Measurements from ENCODE around the gene U2SURP.

Gene U2SURP
- total RNA-seq: 204 to 431 (median 312) reads per million in 9 experiments

GRCh38 chr3:143001369-143002082 is at the start of gene U2SURP:
Gene U2SURP, plus strand, starts transcription at chr3:143001570. Its CDS starts 59 bp downstream, at chr3:143001629.
- Mint-ChIP-seq H3K9me3 (no peaks in the 10 kb centered on the region), H3K27me3 (peaks cover 3 to 5% of the 10 kb centered on the region in 2 donors), H3K4me1 (ENCODE audit: low read depth in 2 of 2) (peaks cover 30 to 44% of the 10 kb centered on the region in 2 donors), H3K36me3 (ENCODE audit: insufficient read depth) (peaks cover 21% of the 10 kb centered on the region), H3K4me3 (peak within 1 kb of the TSS; percentile 91 to 97), H3K27ac (peak within 1 kb of the TSS; percentile 98 to 99)
- ATAC-seq (replicated peaks) (peak; percentile 94), DNase-seq (peak; percentile 87 to 90 (median 87))

GRCh38 chr3:142951794-142952193 is 49.6 kb upstream of the U2SURP start:
- Mint-ChIP-seq H3K9me3 (no peaks in the 10 kb centered on the region), H3K4me1 (ENCODE audit: low read depth in 2 of 2) (peaks cover 0 to 3% of the 10 kb centered on the region in 2 donors), H3K36me3 (ENCODE audit: insufficient read depth) (no peaks in the 10 kb centered on the region), H3K27me3 (peaks cover 52 to 71% of the 10 kb centered on the region in 2 donors), H3K4me3 (no peak overlapping the region), H3K27ac (no peak overlapping the region)
- ATAC-seq (replicated peaks) (no peak), DNase-seq (no peak)

GRCh38 chr3:142952272-142953193 is 48.8 kb upstream of the U2SURP start:
- no peaks in the 10 kb centered on the region for H3K36me3 Mint-ChIP-seq (ENCODE audit: insufficient read depth)
- no peak overlapping the region for H3K27ac Mint-ChIP-seq
- H3K9me3 Mint-ChIP-seq: no peaks in the 10 kb centered on the region
- no peaks in the 10 kb centered on the region for H3K4me1 Mint-ChIP-seq (ENCODE audit: low read depth in 2 of 2)
- H3K4me3 Mint-ChIP-seq: no peak overlapping the region
- DNase-seq: no peak
- peaks cover 54 to 71% of the 10 kb centered on the region in 2 donors for H3K27me3 Mint-ChIP-seq
- ATAC-seq (replicated peaks): no peak

GRCh38 chr3:142953443-142953842 is 47.9 kb upstream of the U2SURP start:
- H3K4me3 Mint-ChIP-seq: no peak overlapping the region
- no peaks in the 10 kb centered on the region for H3K36me3 Mint-ChIP-seq (ENCODE audit: insufficient read depth)
- ATAC-seq (replicated peaks): no peak
- DNase-seq: no peak
- H3K27me3 Mint-ChIP-seq: peaks cover 54 to 73% of the 10 kb centered on the region in 2 donors
- no peaks in the 10 kb centered on the region for H3K4me1 Mint-ChIP-seq (ENCODE audit: low read depth in 2 of 2)
- no peaks in the 10 kb centered on the region for H3K9me3 Mint-ChIP-seq
- no peak overlapping the region for H3K27ac Mint-ChIP-seq

GRCh38 chr3:142958707-142959106 is 42.7 kb upstream of the U2SURP start:
- Mint-ChIP-seq H3K4me1 (ENCODE audit: low read depth in 2 of 2) (peaks cover 6 to 9% of the 10 kb centered on the region in 2 donors), H3K27ac (no peak overlapping the region), H3K27me3 (peaks cover 62 to 85% of the 10 kb centered on the region in 2 donors), H3K9me3 (no peaks in the 10 kb centered on the region), H3K4me3 (no peak overlapping the region), H3K36me3 (ENCODE audit: insufficient read depth) (no peaks in the 10 kb centered on the region)
- DNase-seq (no peak), ATAC-seq (replicated peaks) (no peak)

GRCh38 chr3:142960322-142960850 is 41.0 kb upstream of the U2SURP start:
- peaks cover 63 to 91% of the 10 kb centered on the region in 2 donors for H3K27me3 Mint-ChIP-seq
- H3K27ac Mint-ChIP-seq: no peak overlapping the region
- DNase-seq (no peak), ATAC-seq (replicated peaks) (no peak)
- no peak overlapping the region for H3K4me3 Mint-ChIP-seq
- peaks cover 6 to 13% of the 10 kb centered on the region in 2 donors for H3K4me1 Mint-ChIP-seq (ENCODE audit: low read depth in 2 of 2)
- no peaks in the 10 kb centered on the region for H3K9me3 Mint-ChIP-seq
- no peaks in the 10 kb centered on the region for H3K36me3 Mint-ChIP-seq (ENCODE audit: insufficient read depth)

- peak overlapping the region; percentile 81 to 86 for H3K4me3 Mint-ChIP-seq
- peaks cover 6 to 13% of the 10 kb centered on the region in 2 donors for H3K4me1 Mint-ChIP-seq (ENCODE audit: low read depth in 2 of 2)
- no peaks in the 10 kb centered on the region for H3K9me3 Mint-ChIP-seq
- no peak for ATAC-seq (replicated peaks)
- H3K27ac Mint-ChIP-seq: no peak overlapping the region
- H3K36me3 Mint-ChIP-seq (ENCODE audit: insufficient read depth): no peaks in the 10 kb centered on the region
- DNase-seq: no peak
- H3K27me3 Mint-ChIP-seq: peaks cover 70 to 86% of the 10 kb centered on the region in 2 donors
Measured at GRCh38 chr3:142961539-142961938, 39.8 kb upstream of the U2SURP start.

- H3K9me3 Mint-ChIP-seq: no peaks in the 10 kb centered on the region
- ATAC-seq (replicated peaks) (no peak), DNase-seq (no peak)
- H3K4me3 Mint-ChIP-seq: peak overlapping the region; percentile 81 to 86
- no peak overlapping the region for H3K27ac Mint-ChIP-seq
- peaks cover 72 to 80% of the 10 kb centered on the region in 2 donors for H3K27me3 Mint-ChIP-seq
- H3K4me1 Mint-ChIP-seq (ENCODE audit: low read depth in 2 of 2): peaks cover 6 to 13% of the 10 kb centered on the region in 2 donors
- H3K36me3 Mint-ChIP-seq (ENCODE audit: insufficient read depth): no peaks in the 10 kb centered on the region
Measured at GRCh38 chr3:142962175-142962519, 39.2 kb upstream of the U2SURP start.

GRCh38 chr3:142962520-142963233 is 38.7 kb upstream of the U2SURP start:
- H3K4me1 Mint-ChIP-seq (ENCODE audit: low read depth in 2 of 2): peaks cover 6 to 13% of the 10 kb centered on the region in 2 donors
- no peak overlapping the region for H3K27ac Mint-ChIP-seq
- no peaks in the 10 kb centered on the region for H3K9me3 Mint-ChIP-seq
- ATAC-seq (replicated peaks): no peak
- H3K27me3 Mint-ChIP-seq: peaks cover 67 to 75% of the 10 kb centered on the region in 2 donors
- no peak for DNase-seq
- H3K4me3 Mint-ChIP-seq: peak overlapping the region; percentile 81 to 86
- no peaks in the 10 kb centered on the region for H3K36me3 Mint-ChIP-seq (ENCODE audit: insufficient read depth)

GRCh38 chr3:142963234-142963515 is 38.2 kb upstream of the U2SURP start:
- Mint-ChIP-seq H3K4me1 (ENCODE audit: low read depth in 2 of 2) (peaks cover 6 to 13% of the 10 kb centered on the region in 2 donors), H3K27me3 (peaks cover 67 to 70% of the 10 kb centered on the region in 2 donors), H3K9me3 (no peaks in the 10 kb centered on the region), H3K36me3 (ENCODE audit: insufficient read depth) (no peaks in the 10 kb centered on the region), H3K27ac (no peak overlapping the region), H3K4me3 (peak overlapping the region; percentile 81 to 86)
- ATAC-seq (replicated peaks) (peak; percentile 10), DNase-seq (no peak)

- H3K9me3 Mint-ChIP-seq: no peaks in the 10 kb centered on the region
- H3K36me3 Mint-ChIP-seq (ENCODE audit: insufficient read depth): no peaks in the 10 kb centered on the region
- peaks cover 64 to 69% of the 10 kb centered on the region in 2 donors for H3K27me3 Mint-ChIP-seq
- peak within 1 kb of the TSS in 1 of 2 donors; percentile 47 for H3K27ac Mint-ChIP-seq
- ATAC-seq (replicated peaks) (peak; percentile 65), DNase-seq (no peak)
- peaks cover 6 to 13% of the 10 kb centered on the region in 2 donors for H3K4me1 Mint-ChIP-seq (ENCODE audit: low read depth in 2 of 2)
- H3K4me3 Mint-ChIP-seq: peak within 1 kb of the TSS; percentile 81 to 86
Measured at GRCh38 chr3:142963516-142964448, 37.6 kb upstream of the U2SURP start, which contains the start of gene PAQR9. Gene PAQR9, minus strand, starts transcription at chr3:142963674. Its CDS starts 338 bp downstream, at chr3:142963336.

- ATAC-seq (replicated peaks) (no peak), DNase-seq (no peak)
- peaks cover 54 to 56% of the 10 kb centered on the region in 2 donors for H3K27me3 Mint-ChIP-seq
- H3K4me1 Mint-ChIP-seq (ENCODE audit: low read depth in 2 of 2): peaks cover 6 to 13% of the 10 kb centered on the region in 2 donors
- no peaks in the 10 kb centered on the region for H3K36me3 Mint-ChIP-seq (ENCODE audit: insufficient read depth)
- no peak overlapping the region for H3K4me3 Mint-ChIP-seq
- H3K9me3 Mint-ChIP-seq: no peaks in the 10 kb centered on the region
- H3K27ac Mint-ChIP-seq: no peak overlapping the region
Measured at GRCh38 chr3:142965581-142965980, 35.8 kb upstream of the U2SURP start.
